Heart left ventricle (tissue), 13 donors: ENCODE measurements around the gene FSTL4.

Experiments
- CTCF ChIP-seq, 12 donors: fragments of 200-600 bp; sonication (generic) in 4 of 12; IDR thresholded peaks; one replicate each; pipeline versions ENCODE4 v1.5.0 to v1.8.0; 2018 to 2022; ENCODE audit warnings: antibody characterized with exemption in 12 of 12, mild to moderate bottlenecking in 5 of 12
- POLR2A ChIP-seq, 2 donors: fragments of 450-650 bp; IDR thresholded peaks; one replicate each; pipeline ENCODE4 v1.6.1; 2017; ENCODE audit warnings: antibody characterized with exemption in 2 of 2, mild to moderate bottlenecking in 2 of 2, moderate library complexity in 2 of 2
- donor health status: ischemic (EF 13 %, LVEDD 7.1; RV severe dilation, severe dysfunction).
- donor health status: DM: no; HTN: yes; CAD: no.
- donor health status: DM: no; HTN: no; CAD: no.
- donor health status: ischemic (EF 25% LVEDD 6.9; RV normal size, moderate dysfunction).
- donor health status: ischemic (EF 25% LVEDD 5.7; RV mildly dilated, moderate dysfunction).
- donor health status: ischemic (EF 35%, LVEDD 5.7; RV mildly dilated, moderate dysfunction).
- donor health status: nonischemic (EF 11% LVEDD 7.7; RV severe dilation, severe dysfunction).
- donor health status: DM: yes; HTN: yes; CAD: no.
- donor health status: PGD.
- donor health status: ischemic (EF 29% LVEDD 5.4; RV normal size, mild dysfunction).
- donor health status: nonischemic (EF 23%, LVEDD 6.1; RV moderate dilation, normal function).

- TF ChIP-seq POLR2A (IDR thresholded peaks at IDR 0.05) (no peak), CTCF (IDR thresholded peaks at IDR 0.05) (no peak)
Measured at GRCh38 chr5:133252133-133252480, 360.2 kb downstream of the FSTL4 start.
